ENCODE results near the gene KCND3. TPM values are rescaled to one million over a fixed set of nuclear protein-coding genes. Genes with fewer than 3 reads are reported as not detected.

The KCND3 gene
- total RNA-seq, 1 experiment from 2014 or later: not detected

DNA sequence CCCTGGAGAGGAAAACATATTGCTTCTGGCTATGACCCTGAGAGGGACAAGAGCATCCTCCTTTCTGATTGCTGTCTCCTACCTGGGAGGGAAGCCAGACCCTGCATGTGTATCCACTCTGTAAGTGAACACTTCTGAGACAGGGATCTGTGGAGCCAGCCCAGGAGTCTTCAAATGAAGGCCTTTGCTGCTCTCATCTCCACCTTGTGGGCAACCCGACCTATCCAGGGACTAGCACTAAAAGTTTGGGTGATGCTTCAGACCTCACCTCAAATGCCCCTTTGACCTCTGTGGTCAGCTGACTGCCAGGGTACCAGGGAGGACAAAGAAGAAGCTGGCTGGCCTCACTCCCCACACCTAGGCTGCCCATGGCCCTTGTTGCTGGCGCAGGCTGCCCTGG is 64.7 kb downstream of the KCND3 start:
- no TSS peak for BruUV-seq (replicated peaks)

DNA sequence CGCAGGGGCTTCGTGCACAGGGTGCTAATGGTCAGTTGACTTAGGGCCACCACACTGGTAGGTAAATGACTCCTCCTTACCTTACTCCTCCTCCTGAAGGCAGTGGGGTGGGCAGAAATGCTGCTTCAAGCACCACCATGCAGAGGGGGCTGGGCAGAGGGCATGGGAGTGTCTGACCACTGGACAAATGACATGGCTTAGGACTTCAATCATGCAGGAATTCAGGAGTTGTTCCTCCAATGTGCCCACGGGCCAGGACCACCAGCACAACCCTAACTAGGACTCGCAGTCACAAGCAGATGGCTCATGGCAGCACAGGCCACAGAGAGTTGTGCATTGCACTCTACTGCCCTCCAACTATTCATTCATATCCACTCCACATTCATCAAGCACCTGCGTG is 65.7 kb downstream of the KCND3 start:
- intact Hi-C loops (cut with micrococcal nuclease; ENCODE audit: unreplicated experiment): no loop called here

More for the DNA sequence above, 64.7 kb downstream of the KCND3 start:
- Histone ChIP-seq H2AFZ (no peak overlapping the region), H3K9me3 (ENCODE audit: insufficient read depth, low read depth) (no peaks in the 10 kb centered on the region), H3K4me2 (no peak overlapping the region), H3K27me3 (ENCODE audit: insufficient read depth, low read depth) (peaks cover 80% of the 10 kb centered on the region), H3K36me3 (ENCODE audit: low read depth) (no peaks in the 10 kb centered on the region), H3F3A (ENCODE audit: insufficient read depth, low read depth) (no peaks in the 10 kb centered on the region), H3K4me1 (replicated peaks; ENCODE audit: insufficient read depth) (no peaks in the 10 kb centered on the region), H3K27ac (no peak overlapping the region), H3K79me2 (ENCODE audit: low read depth) (no peaks in the 10 kb centered on the region), H3K9me2 (ENCODE audit: insufficient read depth) (no peaks in the 10 kb centered on the region), H4K20me1 (ENCODE audit: insufficient read depth) (no peaks in the 10 kb centered on the region), H3K4me3 (no peak overlapping the region)
- TF ChIP-seq, protein P1, sequence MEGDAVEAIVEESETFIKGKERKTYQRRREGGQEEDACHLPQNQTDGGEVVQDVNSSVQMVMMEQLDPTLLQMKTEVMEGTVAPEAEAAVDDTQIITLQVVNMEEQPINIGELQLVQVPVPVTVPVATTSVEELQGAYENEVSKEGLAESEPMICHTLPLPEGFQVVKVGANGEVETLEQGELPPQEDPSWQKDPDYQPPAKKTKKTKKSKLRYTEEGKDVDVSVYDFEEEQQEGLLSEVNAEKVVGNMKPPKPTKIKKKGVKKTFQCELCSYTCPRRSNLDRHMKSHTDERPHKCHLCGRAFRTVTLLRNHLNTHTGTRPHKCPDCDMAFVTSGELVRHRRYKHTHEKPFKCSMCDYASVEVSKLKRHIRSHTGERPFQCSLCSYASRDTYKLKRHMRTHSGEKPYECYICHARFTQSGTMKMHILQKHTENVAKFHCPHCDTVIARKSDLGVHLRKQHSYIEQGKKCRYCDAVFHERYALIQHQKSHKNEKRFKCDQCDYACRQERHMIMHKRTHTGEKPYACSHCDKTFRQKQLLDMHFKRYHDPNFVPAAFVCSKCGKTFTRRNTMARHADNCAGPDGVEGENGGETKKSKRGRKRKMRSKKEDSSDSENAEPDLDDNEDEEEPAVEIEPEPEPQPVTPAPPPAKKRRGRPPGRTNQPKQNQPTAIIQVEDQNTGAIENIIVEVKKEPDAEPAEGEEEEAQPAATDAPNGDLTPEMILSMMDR (conservative IDR thresholded peaks at IDR 0.05): no peak
- TF ChIP-seq EZH2 (IDR thresholded peaks at IDR 0.05; ENCODE audit: low read depth): no peak
- POLR2A ChIA-PET (ENCODE audit: unreplicated experiment): no interaction called here
- intact Hi-C loops (cut with micrococcal nuclease; ENCODE audit: unreplicated experiment): no loop called here
- CTCF ChIA-PET: no interaction called here
- no peak for DNase-seq

DNA sequence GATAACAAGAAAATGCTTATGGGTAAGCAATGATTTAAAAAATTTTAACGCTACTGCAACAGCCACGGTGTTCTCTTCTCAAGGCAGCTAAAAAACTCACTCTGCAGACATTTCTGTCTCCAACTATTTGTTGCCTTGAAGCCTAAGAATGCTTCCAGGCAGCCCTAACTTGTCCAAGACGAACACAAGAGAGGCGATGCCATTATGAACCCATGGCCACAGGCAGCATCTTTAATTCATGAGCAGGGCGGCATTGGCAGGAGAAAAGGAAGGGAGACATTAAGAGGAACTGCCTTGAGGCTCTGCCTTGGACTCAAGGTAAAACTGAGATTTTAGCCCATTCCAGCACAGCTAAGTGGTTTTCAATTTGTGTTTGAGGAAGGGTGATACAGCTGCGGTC is 67.5 kb downstream of the KCND3 start:
- DNase-seq: no peak
- no peak for TF ChIP-seq EZH2 (IDR thresholded peaks at IDR 0.05; ENCODE audit: low read depth)
- TF ChIP-seq, protein P1 (conservative IDR thresholded peaks at IDR 0.05): no peak
- Histone ChIP-seq H3K4me1 (replicated peaks; ENCODE audit: insufficient read depth) (no peaks in the 10 kb centered on the region), H2AFZ (no peak overlapping the region), H3K4me3 (no peak overlapping the region), H3K36me3 (ENCODE audit: low read depth) (no peaks in the 10 kb centered on the region), H3K79me2 (ENCODE audit: low read depth) (no peaks in the 10 kb centered on the region), H3K27me3 (ENCODE audit: insufficient read depth, low read depth) (peaks cover 67% of the 10 kb centered on the region), H3K9me2 (ENCODE audit: insufficient read depth) (no peaks in the 10 kb centered on the region), H4K20me1 (ENCODE audit: insufficient read depth) (no peaks in the 10 kb centered on the region), H3K9me3 (ENCODE audit: insufficient read depth, low read depth) (no peaks in the 10 kb centered on the region), H3K4me2 (no peak overlapping the region), H3K27ac (no peak overlapping the region), H3F3A (ENCODE audit: insufficient read depth, low read depth) (no peaks in the 10 kb centered on the region)
- intact Hi-C loops (cut with micrococcal nuclease; ENCODE audit: unreplicated experiment): no loop called here
- CTCF ChIA-PET: no interaction called here
- no TSS peak for BruUV-seq (replicated peaks)
- POLR2A ChIA-PET (ENCODE audit: unreplicated experiment): no interaction called here

More for the DNA sequence above, 65.7 kb downstream of the KCND3 start:
- Histone ChIP-seq H3K4me3 (no peak overlapping the region), H3K27me3 (ENCODE audit: insufficient read depth, low read depth) (peaks cover 72% of the 10 kb centered on the region), H3K27ac (no peak overlapping the region), H3K36me3 (ENCODE audit: low read depth) (no peaks in the 10 kb centered on the region), H3K4me2 (no peak overlapping the region), H3K9me2 (ENCODE audit: insufficient read depth) (no peaks in the 10 kb centered on the region), H2AFZ (no peak overlapping the region), H3F3A (ENCODE audit: insufficient read depth, low read depth) (no peaks in the 10 kb centered on the region), H3K4me1 (replicated peaks; ENCODE audit: insufficient read depth) (no peaks in the 10 kb centered on the region), H3K79me2 (ENCODE audit: low read depth) (no peaks in the 10 kb centered on the region), H4K20me1 (ENCODE audit: insufficient read depth) (no peaks in the 10 kb centered on the region), H3K9me3 (ENCODE audit: insufficient read depth, low read depth) (no peaks in the 10 kb centered on the region)
- POLR2A ChIA-PET (ENCODE audit: unreplicated experiment): no interaction called here
- CTCF ChIA-PET: no interaction called here
- TF ChIP-seq, protein P1 (conservative IDR thresholded peaks at IDR 0.05): no peak
- TF ChIP-seq EZH2 (IDR thresholded peaks at IDR 0.05; ENCODE audit: low read depth): no peak
- no peak for DNase-seq
- no TSS peak for BruUV-seq (replicated peaks)

Data from PC-9 (cell line).